ENCODE measurements around the gene TBC1D10B. TPM values are rescaled to one million over a fixed set of nuclear protein-coding genes. Genes with fewer than 3 reads are reported as not detected.
A peak's percentile ranks its signal among the peaks of the same experiment; 100 is the strongest.

Gene TBC1D10B
- total RNA-seq, 2 experiments from 2014 or later, result 54.7 to 54.8 TPM

GRCh38 chr16:30409125-30410060 is 39.1 kb upstream of the TBC1D10B start:
- Mint-ChIP-seq H3K27ac (peak overlapping the region; percentile 62), H3K9me3 (no peaks in the 10 kb centered on the region), H3K36me3 (peaks cover 18% of the 10 kb centered on the region), H3K4me1 (ENCODE audit: low read depth) (peaks cover 29% of the 10 kb centered on the region), H3K4me3 (peak overlapping the region; percentile 79), H3K27me3 (no peaks in the 10 kb centered on the region)
- POLR2A ChIA-PET, result interaction anchor here (1.0 to 1.7 kb wide), 6 partner anchors 8 to 317 kb away, joined by 3 to 7 read pairs (median 3); partner anchors contain the start of gene ZNF48
- CTCF ChIA-PET, result interaction anchor here (0.6 to 6.0 kb wide), 38 partner anchors 9 to 436 kb away, joined by 3 to 48 read pairs (median 5); partner anchors contain the start of genes CD2BP2, CORO1A, DCTPP1 and GDPD3
- intact Hi-C loops (cut with micrococcal nuclease), result loop anchor here (2.0 kb wide), 1 partner anchor 55 kb away; the partner anchor contains the start of gene CD2BP2
- peak; percentile 95 for DNase-seq

DNA sequence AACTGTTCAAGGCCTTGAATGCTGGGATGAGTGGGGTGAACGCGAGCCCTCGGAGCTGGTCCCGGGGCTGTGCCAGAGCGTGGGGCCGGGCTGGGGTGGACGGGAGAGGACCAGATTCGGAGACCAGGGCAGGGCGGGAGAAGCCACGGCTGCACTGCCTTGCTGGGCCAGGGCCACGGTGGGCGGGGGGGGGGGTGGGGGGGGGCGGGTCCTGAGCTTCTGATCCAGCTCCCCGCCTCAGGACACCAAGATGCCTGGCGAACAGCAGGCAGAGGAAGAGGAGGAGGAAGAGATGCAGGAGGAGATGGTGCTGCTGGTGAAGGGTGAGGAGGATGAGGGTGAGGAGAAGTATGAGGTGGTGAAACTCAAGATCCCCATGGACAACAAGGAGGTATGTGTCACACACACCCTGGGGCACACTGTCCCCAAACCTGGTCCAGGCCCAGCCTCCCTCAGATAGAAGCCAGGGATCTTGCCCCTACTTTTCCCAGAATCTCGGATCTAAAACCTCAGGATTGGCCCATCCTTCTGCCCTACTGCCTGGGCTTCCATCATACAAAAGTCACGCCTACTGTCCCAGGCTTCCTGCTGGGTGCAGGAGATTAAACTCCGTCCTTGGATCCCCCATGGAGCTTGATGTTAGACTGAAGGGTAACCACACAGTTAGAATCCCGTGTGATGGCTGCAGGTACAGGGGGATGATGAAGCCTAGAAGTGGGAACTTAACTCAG is 37.7 kb upstream of the TBC1D10B start:
- H3K4me3 Mint-ChIP-seq, result peak overlapping the region; percentile 79
- peaks cover 12% of the 10 kb centered on the region for H3K36me3 Mint-ChIP-seq
- peak overlapping the region; percentile 81 for H3K27ac Mint-ChIP-seq
- ChIA-PET CTCF (interaction anchor here (0.5 to 6.0 kb wide), 19 partner anchors 10 to 376 kb away, joined by 3 to 48 read pairs (median 5); partner anchors contain the start of genes CD2BP2, DCTPP1, GDPD3 and SEPHS2), POLR2A (interaction anchor here (0.7 to 3.1 kb wide), 15 partner anchors 8 to 315 kb away, joined by 3 to 22 read pairs (median 3); partner anchors contain the start of genes SEPTIN1, ZNF48, ZNF688 and ZNF764)
- DNase-seq, result peak; percentile 18
- H3K27me3 Mint-ChIP-seq, result no peaks in the 10 kb centered on the region
- H3K4me1 Mint-ChIP-seq (ENCODE audit: low read depth), result peaks cover 26% of the 10 kb centered on the region
- H3K9me3 Mint-ChIP-seq, result no peaks in the 10 kb centered on the region
- intact Hi-C loops (cut with micrococcal nuclease), result loop anchor here (2.0 kb wide), 2 partner anchors 37 to 53 kb away; partner anchors contain the start of genes CD2BP2 and TBC1D10B

- Mint-ChIP-seq H3K4me3 (peak within 1 kb of the TSS; percentile 95), H3K9me3 (no peaks in the 10 kb centered on the region), H3K27me3 (no peaks in the 10 kb centered on the region), H3K36me3 (peaks cover 10% of the 10 kb centered on the region), H3K27ac (peak within 1 kb of the TSS; percentile 91), H3K4me1 (ENCODE audit: low read depth) (peaks cover 25% of the 10 kb centered on the region)
- DNase-seq, result peak; percentile 94
- ChIA-PET CTCF (interaction anchor here (0.8 to 6.0 kb wide), 16 partner anchors 11 to 375 kb away, joined by 3 to 48 read pairs (median 4); partner anchors contain the start of genes DCTPP1, GDPD3, SEPHS2 and SEPTIN1), POLR2A (interaction anchor here (0.7 to 3.1 kb wide), 15 partner anchors 9 to 251 kb away, joined by 3 to 22 read pairs (median 3); partner anchors contain the start of genes DCTPP1, SEPTIN1, ZNF48 and ZNF688)
- intact Hi-C loops (cut with micrococcal nuclease), result loop anchor here (2.0 kb wide), 1 partner anchor 36 kb away; the partner anchor contains the start of gene TBC1D10B
Measured at GRCh38 chr16:30407102-30407803, 37.0 kb upstream of the TBC1D10B start, which contains the start of gene ZNF771. Gene ZNF771 (plus strand): TSS chr16:30407606. CDS start chr16:30408054, 448 bp downstream.

DNA sequence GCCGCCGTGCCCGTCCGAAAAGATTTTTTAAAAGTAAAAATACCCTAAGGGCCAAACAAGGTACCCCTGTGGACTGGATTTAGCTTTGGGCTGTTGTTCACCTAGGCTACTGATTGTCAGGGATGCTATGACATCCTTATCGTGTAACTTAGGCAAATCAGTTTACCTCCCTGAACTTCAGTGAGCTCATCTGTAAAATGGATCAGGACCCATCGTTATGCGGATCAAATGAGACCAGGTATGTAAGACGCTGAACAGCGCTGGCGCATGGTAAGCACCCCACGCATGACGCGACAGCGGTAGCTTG is 36.5 kb upstream of the TBC1D10B start:
- Mint-ChIP-seq H3K36me3 (peaks cover 6% of the 10 kb centered on the region), H3K9me3 (no peaks in the 10 kb centered on the region), H3K4me3 (peak overlapping the region; percentile 95), H3K4me1 (ENCODE audit: low read depth) (peaks cover 22% of the 10 kb centered on the region), H3K27ac (peak overlapping the region; percentile 91), H3K27me3 (no peaks in the 10 kb centered on the region)
- intact Hi-C loops (cut with micrococcal nuclease), result loop anchor here (2.0 kb wide), 1 partner anchor 36 kb away; the partner anchor contains the start of gene TBC1D10B
- no peak for DNase-seq
- POLR2A ChIA-PET, result interaction anchor here (1.0 to 3.1 kb wide), 10 partner anchors 9 to 243 kb away, joined by 3 to 22 read pairs (median 5); partner anchors contain the start of genes DCTPP1, SEPTIN1, ZNF48 and ZNF688
- CTCF ChIA-PET, result interaction anchor here (0.8 to 6.0 kb wide), 11 partner anchors 11 to 375 kb away, joined by 3 to 48 read pairs (median 7); partner anchors contain the start of genes DCTPP1, SEPTIN1, TBC1D10B and TBX6

DNA sequence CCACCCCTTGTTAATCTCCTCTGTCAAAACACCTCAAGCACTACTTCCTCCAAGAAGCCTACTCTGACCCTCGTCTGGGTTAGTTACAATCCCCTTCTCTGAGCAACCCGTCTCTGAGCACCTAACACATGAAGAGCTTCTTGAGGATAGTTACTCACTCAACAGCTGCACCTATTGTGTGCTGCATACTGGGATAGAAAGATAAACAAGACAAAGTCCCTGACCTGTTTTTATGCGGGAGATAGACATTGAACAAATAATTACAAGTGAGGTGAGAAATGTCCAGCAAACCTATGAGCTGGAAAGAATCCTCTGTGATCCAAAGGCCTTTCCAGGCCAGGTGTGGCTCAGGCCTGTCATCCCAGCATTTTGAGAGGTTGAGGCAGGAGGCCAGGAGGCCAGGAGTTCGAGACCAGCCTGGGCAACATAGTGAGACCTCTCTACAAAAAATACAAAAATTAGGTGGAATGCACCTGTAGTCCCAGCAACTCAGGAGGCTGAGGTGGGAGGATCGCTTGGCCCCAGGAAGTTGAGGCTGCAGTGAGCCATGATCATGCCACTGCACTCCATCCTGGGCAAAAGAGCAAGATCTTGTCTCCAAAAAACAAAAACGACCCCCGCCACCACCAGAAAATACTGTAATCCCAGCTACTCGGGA is 31.6 kb upstream of the TBC1D10B start:
- no peak for DNase-seq
- Mint-ChIP-seq H3K27ac (peak overlapping the region; percentile 6), H3K36me3 (peaks cover 10% of the 10 kb centered on the region), H3K4me3 (peak overlapping the region; percentile 82), H3K4me1 (ENCODE audit: low read depth) (peaks cover 24% of the 10 kb centered on the region), H3K27me3 (no peaks in the 10 kb centered on the region), H3K9me3 (no peaks in the 10 kb centered on the region)
- CTCF ChIA-PET, result interaction anchor here (1.1 to 1.4 kb wide), 2 partner anchors 16 to 28 kb away, joined by 3 read pairs; partner anchors contain the start of gene DCTPP1
- intact Hi-C loops (cut with micrococcal nuclease), result no loop called here
- POLR2A ChIA-PET, result interaction anchor here (0.9 to 1.1 kb wide), 3 partner anchors 12 to 52 kb away, joined by 3 to 5 read pairs (median 3); partner anchors contain the start of gene SEPTIN1

DNA sequence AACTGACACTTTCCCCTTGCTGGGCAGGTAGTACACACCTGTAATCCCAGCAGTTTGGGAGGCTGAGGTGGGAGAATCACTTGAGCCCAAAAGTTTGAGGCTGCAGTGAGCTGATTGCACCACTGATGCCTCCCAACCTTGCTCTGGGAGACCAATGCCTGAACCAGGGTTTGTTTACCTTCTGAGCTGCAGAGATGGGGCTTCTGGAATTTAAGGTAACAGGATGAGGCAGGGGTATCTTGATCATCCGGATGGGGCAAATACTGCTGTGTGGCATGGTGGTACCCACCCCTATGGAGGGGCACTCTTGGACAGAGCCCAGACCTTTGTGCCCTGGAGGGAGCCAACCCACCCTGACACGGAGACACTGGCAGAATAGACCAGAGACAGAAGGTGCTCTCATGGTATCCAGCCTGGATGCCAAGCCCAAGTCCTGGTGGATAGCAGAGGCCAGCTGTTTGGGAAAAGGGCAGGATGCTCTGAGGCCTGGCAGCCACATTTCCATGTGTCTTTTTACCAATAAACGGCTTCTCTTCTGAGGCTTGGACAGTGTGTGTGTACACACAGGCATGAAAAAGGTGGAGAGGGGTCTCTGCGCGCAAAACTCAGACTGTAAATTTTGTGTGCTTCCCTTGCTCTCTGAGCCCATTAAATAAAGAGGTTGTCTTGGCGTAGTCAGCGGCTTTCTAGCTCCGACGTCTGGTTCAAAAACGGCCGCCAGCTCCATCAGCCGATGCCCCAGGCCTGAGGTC is 29.3 kb upstream of the TBC1D10B start:
- CTCF ChIA-PET, result interaction anchor here (2.1 kb wide), 1 partner anchor 10 kb away, joined by 9 read pairs; no protein-coding TSS in a partner anchor
- peaks cover 35% of the 10 kb centered on the region for H3K4me1 Mint-ChIP-seq (ENCODE audit: low read depth)

DNA sequence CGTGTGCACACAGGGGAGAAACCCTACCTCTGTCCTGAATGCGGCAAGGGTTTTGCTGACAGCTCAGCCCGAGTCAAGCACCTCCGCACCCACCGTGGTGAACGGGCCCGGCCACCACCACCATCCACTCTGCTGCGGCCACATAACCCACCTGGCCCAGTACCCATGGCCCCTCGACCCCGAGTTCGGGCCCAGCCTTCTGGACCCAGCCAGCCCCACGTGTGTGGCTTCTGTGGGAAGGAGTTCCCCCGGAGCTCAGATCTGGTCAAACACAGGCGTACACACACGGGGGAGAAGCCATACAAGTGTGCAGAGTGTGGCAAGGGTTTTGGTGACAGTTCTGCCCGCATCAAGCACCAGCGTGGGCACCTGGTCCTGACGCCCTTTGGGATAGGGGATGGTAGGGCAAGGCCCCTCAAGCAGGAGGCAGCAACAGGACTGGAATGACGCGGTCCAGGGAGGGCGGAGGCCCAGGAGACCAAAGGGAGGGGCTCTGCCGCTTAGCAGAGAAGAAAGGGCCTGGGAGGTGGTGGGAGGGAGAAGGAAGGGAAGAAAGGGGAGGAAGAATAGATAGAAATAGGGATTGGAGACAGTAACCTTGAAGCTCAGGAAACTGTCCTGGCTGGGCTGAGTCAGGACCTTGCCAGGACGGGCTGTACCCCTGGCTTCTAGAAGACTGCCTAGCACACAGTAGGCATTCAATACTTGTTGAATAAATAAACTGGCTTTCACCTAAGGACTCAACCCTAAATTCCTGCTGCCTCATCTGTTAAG is 28.6 kb upstream of the TBC1D10B start:
- Mint-ChIP-seq H3K27me3 (no peaks in the 10 kb centered on the region), H3K4me3 (peak overlapping the region; percentile 32), H3K27ac (no peak overlapping the region), H3K4me1 (ENCODE audit: low read depth) (peaks cover 38% of the 10 kb centered on the region), H3K9me3 (no peaks in the 10 kb centered on the region), H3K36me3 (peaks cover 15% of the 10 kb centered on the region)
- POLR2A ChIA-PET, result interaction anchor here (0.9 to 1.0 kb wide), 2 partner anchors 8 to 16 kb away, joined by 3 to 4 read pairs; partner anchors contain the start of gene SEPTIN1
- CTCF ChIA-PET, result interaction anchor here (2.1 kb wide), 1 partner anchor 10 kb away, joined by 9 read pairs; no protein-coding TSS in a partner anchor
- intact Hi-C loops (cut with micrococcal nuclease), result no loop called here
- DNase-seq, result no peak

More for the DNA sequence above, 29.3 kb upstream of the TBC1D10B start:
- H3K36me3 Mint-ChIP-seq, result peaks cover 15% of the 10 kb centered on the region
- peak overlapping the region; percentile 83 for H3K27ac Mint-ChIP-seq
- intact Hi-C loops (cut with micrococcal nuclease), result loop anchor here (1.0 kb wide), 1 partner anchor 21 kb away; no protein-coding TSS in a partner anchor
- H3K9me3 Mint-ChIP-seq, result no peaks in the 10 kb centered on the region
- peak overlapping the region; percentile 82 for H3K4me3 Mint-ChIP-seq
- DNase-seq, result no peak
- POLR2A ChIA-PET, result interaction anchor here (0.6 to 0.9 kb wide), 2 partner anchors 10 to 17 kb away, joined by 3 read pairs; partner anchors contain the start of gene SEPTIN1
- H3K27me3 Mint-ChIP-seq, result no peaks in the 10 kb centered on the region

DNA sequence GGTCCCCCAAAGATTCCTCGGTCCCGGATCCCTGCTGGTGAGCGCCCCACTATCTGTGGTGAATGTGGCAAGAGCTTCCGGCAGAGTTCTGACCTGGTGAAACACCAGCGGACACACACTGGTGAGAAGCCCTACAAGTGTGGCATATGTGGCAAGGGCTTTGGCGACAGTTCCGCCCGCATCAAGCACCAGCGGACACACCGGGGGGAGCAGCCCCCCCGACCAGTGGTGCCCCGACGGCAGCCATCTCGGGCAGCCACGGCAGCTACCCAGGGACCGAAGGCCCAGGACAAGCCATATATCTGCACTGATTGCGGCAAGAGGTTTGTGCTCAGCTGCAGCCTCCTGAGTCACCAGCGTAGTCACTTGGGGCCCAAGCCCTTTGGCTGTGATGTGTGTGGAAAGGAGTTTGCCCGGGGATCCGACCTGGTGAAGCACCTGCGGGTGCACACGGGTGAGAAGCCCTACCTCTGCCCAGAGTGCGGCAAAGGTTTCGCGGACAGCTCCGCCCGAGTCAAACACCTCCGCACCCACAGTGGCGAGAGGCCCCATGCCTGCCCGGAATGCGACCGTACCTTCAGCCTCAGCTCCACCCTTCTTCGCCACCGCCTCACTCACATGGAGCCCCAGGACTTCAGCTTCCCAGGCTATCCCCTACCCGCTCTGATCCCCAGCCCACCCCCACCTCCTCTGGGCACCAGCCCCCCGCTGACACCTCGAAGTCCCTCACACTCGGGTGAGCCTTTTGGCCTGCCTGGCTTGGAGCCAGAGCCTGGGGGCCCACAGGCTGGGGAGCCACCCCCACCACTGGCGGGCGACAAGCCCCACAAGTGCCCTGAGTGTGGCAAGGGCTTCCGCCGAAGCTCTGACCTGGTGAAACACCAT is 27.7 kb upstream of the TBC1D10B start:
- no peaks in the 10 kb centered on the region for H3K9me3 Mint-ChIP-seq
- H3K4me1 Mint-ChIP-seq (ENCODE audit: low read depth), result peaks cover 38% of the 10 kb centered on the region
- H3K27me3 Mint-ChIP-seq, result no peaks in the 10 kb centered on the region
- H3K27ac Mint-ChIP-seq, result no peak overlapping the region
- intact Hi-C loops (cut with micrococcal nuclease), result no loop called here
- ChIA-PET POLR2A (interaction anchor here (1.0 kb wide), 1 partner anchor 9 kb away, joined by 4 read pairs; no protein-coding TSS in a partner anchor), CTCF (interaction anchor here (1.1 to 3.5 kb wide), 2 partner anchors 16 to 252 kb away, joined by 3 to 24 read pairs; partner anchors contain the start of gene SEPTIN1)
- DNase-seq, result no peak
- H3K36me3 Mint-ChIP-seq, result peaks cover 15% of the 10 kb centered on the region
- no peak overlapping the region for H3K4me3 Mint-ChIP-seq
